Keratinocyte (primary cell): Measurements from ENCODE around the gene PGC. TPM values are rescaled to one million over a fixed set of nuclear protein-coding genes. Genes with fewer than 3 reads are reported as not detected.

Experiments used
- DNase-seq: peaks from one replicate; pipeline ENCODE4 v3.0.0-alpha.2; 2011; ENCODE audit warnings: low read depth, missing footprints, low spot score
- FAIRE-seq: peaks from 2 replicates; lab custom pipeline; 2011; peaks lifted over from hg19 to GRCh38; lab: Jason Lieb, UNC
- H2AFZ ChIP-seq: 2 replicates; pipeline ENCODE4 v1.6.0; 2012; ENCODE audit warnings: low read length, control low read depth, inconsistent platforms; ENCODE audit not compliant: control insufficient read depth
- H3K27ac ChIP-seq: 2 replicates; pipeline ENCODE4 v1.5.1; 2011; ENCODE audit warnings: low read length; ENCODE audit not compliant: control insufficient read depth, insufficient read depth
- H3K27me3 ChIP-seq: 3 replicates; pipeline ENCODE4 v1.6.0; 2011; ENCODE audit warnings: low read length; ENCODE audit not compliant: control insufficient read depth, insufficient read depth; ENCODE audit errors: extremely low read depth
- H3K36me3 ChIP-seq, 2 experiments: 2 replicates in 1 of 2; 3 replicates in 1 of 2; pipeline ENCODE4 v1.5.1; 2011; ENCODE audit warnings: low read length in 2 of 2, mild to moderate bottlenecking in 1 of 2; ENCODE audit not compliant: control insufficient read depth in 2 of 2, insufficient read depth in 2 of 2; ENCODE audit errors: extremely low read depth in 1 of 2
- H3K4me1 ChIP-seq: 3 replicates; pipeline ENCODE4 v1.5.1; 2011; ENCODE audit warnings: low read length; ENCODE audit not compliant: control insufficient read depth, insufficient read depth; ENCODE audit errors: extremely low read depth
- H3K4me2 ChIP-seq: 3 replicates; pipeline ENCODE4 v1.6.0; 2011; ENCODE audit warnings: low read depth, low read length; ENCODE audit not compliant: control insufficient read depth, insufficient read depth; ENCODE audit errors: extremely low read depth
- H3K4me3 ChIP-seq, 3 experiments: fragments of 200-600 bp in 1 of 3; sonication (generic) in 1 of 3; 2 replicates in 2 of 3; 3 replicates in 1 of 3; pipeline ENCODE4 v1.5.1; 2011 to 2016; ENCODE audit warnings: low read length in 3 of 3, mild to moderate bottlenecking in 3 of 3, control low read depth in 2 of 3, inconsistent platforms in 1 of 3, low read depth in 1 of 3, mixed read lengths in 1 of 3, mixed run types in 1 of 3, moderate library complexity in 1 of 3; ENCODE audit not compliant: control insufficient read depth in 2 of 3, insufficient read depth in 2 of 3; ENCODE audit errors: extremely low read depth in 1 of 3
- H3K79me2 ChIP-seq: 2 replicates; pipeline ENCODE4 v1.6.0; 2012; ENCODE audit warnings: low read length; ENCODE audit not compliant: control insufficient read depth, insufficient read depth
- H3K9ac ChIP-seq: 3 replicates; pipeline ENCODE4 v1.6.0; 2011; ENCODE audit warnings: low read length; ENCODE audit not compliant: control insufficient read depth, insufficient read depth; ENCODE audit errors: extremely low read depth
- H3K9me1 ChIP-seq: 3 replicates; pipeline ENCODE4 v1.6.0; 2011; ENCODE audit warnings: low read length; ENCODE audit not compliant: control insufficient read depth, insufficient read depth; ENCODE audit errors: extremely low read depth
- H3K9me3 ChIP-seq: 2 replicates; pipeline ENCODE4 v1.5.1; 2012; ENCODE audit warnings: low read depth, low read length; ENCODE audit not compliant: control insufficient read depth
- H4K20me1 ChIP-seq: 3 replicates; pipeline ENCODE4 v1.6.0; 2011; ENCODE audit warnings: low read length; ENCODE audit not compliant: control insufficient read depth, insufficient read depth; ENCODE audit errors: extremely low read depth
- CTCF ChIP-seq, 3 experiments: IDR thresholded peaks in 1 of 3; conservative IDR thresholded peaks in 1 of 3; optimal IDR thresholded peaks in 1 of 3; 2 replicates in 2 of 3; 3 replicates in 1 of 3; pipeline versions ENCODE3 to v1.5.1; 2011; ENCODE audit warnings: low read length in 3 of 3, mild to moderate bottlenecking in 3 of 3, moderate library complexity in 2 of 3, control low read depth in 1 of 3, inconsistent platforms in 1 of 3; ENCODE audit not compliant: insufficient read depth in 2 of 3; ENCODE audit errors: extremely low read depth in 1 of 3
- EZH2 ChIP-seq: IDR thresholded peaks from one replicate; pipeline ENCODE4 v1.6.1; 2012; ENCODE audit warnings: inconsistent platforms, mild to moderate bottlenecking, low read length, moderate library complexity
- dilution Hi-C: fragments of 300-500 bp; cut with MboI; formaldehyde crosslinking; loops from one replicate; pipeline ENCODE4 v1.7.0; 2020; ENCODE audit warnings: low sequenced_read_pairs; ENCODE audit not compliant: extremely low pct_ligation_motif_present
- polyA plus RNA-seq, 5 experiments: library from polyadenylated mRNA; depleted of rRNA in 3 of 5; stranded (reverse) in 3 of 5; stranded (forward) in 1 of 5; unstranded in 1 of 5; fragments of >200 nt; gene quantifications; 1 replicate in 1 of 5; 2 replicates in 3 of 5; 3 replicates in 1 of 5; pipeline versions ENCODE4 v1.2.1 to v1.2.3, GENCODE V29; 2011 to 2012; ENCODE audit warnings: missing spikeins in 2 of 5, low read depth in 1 of 5, low replicate concordance in 1 of 5

Gene PGC
- polyA plus RNA-seq, 1 donor (not counting 4 experiments of a cell fraction or from before 2014, with no cell fraction given) = not detected

DNA sequence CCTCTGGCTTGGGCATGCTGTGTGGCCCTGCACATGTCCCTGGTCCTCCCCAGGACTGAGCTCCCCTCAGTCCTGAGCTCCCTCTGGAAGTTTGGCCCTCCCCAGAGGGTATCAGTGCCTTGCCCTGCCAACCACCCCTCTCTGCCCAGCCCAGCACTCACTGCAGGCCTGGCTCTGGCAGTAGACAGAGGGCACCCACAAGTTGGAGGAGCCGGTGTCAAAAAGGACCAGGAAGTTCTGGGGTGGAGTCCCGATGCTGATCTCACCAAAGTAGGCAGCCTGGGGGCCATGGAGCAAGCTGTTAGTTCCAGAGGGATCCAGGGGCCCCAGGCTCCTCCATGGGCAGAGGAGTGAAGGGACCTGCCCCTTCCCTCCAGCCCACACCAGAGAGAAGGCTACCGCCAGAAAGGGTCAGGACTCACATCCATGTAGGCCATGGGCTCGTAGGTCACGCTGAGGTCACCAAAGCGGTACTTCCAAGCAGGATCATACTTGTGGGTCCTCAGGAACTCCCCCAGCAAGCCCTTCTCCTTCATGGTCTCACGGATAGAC, 2.9 kb downstream of the PGC start:
- no peak for TF ChIP-seq EZH2
- no peak for TF ChIP-seq CTCF (optimal IDR thresholded peaks at IDR 0.05 in 1 of 3, IDR thresholded peaks at IDR 0.05 in 1 of 3, conservative IDR thresholded peaks at IDR 0.05 in 1 of 3; ENCODE audit: extremely low read depth in 1 of 3, insufficient read depth in 2 of 3, low read length in 3 of 3)
- Histone ChIP-seq H3K27ac (no peak overlapping the region), H3K4me2 (no peak overlapping the region), H3K36me3 (no peaks in the 10 kb centered on the region), H3K79me2 (no peaks in the 10 kb centered on the region), H3K9me3 (no peaks in the 10 kb centered on the region), H2AFZ (no peak overlapping the region), H3K4me1 (peaks cover 7% of the 10 kb centered on the region), H3K9ac (no peak overlapping the region), H3K9me1 (no peaks in the 10 kb centered on the region), H4K20me1 (no peaks in the 10 kb centered on the region), H3K27me3 (no peaks in the 10 kb centered on the region), H3K4me3 (no peak overlapping the region)
- dilution Hi-C loops = no loop called here
- DNase-seq = no peak
- no peak for FAIRE-seq

DNA sequence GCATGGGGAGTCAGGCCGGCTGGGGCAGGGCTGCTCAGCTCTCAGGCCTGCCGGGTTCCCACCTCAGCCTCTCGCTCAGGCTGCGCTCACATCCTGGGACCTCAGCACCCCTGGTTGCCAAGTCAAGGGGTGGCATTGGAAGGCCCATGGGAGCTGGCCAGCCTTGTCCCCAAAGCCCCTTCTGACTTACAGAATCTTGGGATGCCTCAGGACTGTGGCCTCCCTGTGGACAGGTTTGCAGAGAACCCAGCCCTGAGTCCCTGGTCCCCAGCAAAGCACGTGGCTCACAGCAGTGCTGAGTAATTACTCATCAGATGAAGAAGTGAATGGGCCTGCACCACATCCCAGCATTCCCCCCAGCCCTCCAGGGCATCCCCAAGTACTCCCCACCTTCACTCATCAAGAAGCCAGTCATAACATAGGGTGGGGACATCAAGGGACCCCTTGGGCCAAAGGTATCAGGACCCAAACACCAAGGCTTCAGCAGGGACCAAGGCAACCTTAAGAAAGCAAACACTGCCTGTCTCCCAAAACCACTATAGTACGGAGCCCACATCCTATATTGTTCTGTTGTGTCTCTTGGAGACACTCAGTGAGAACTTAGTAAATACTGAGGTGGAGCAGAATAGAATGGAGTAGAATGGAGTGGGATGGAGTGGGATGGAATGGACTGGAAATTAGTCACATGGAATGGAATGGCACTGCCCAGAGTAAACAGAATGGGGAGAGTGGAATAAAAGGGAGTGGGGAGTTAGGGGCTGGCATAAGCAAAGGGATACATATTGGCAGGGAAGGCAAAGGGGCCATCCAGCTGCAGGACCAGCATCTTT, 3.6 kb downstream of the PGC start:
- FAIRE-seq = no peak
- H3K4me1 ChIP-seq = peaks cover 7% of the 10 kb centered on the region

More for the DNA sequence above, 3.6 kb downstream of the PGC start:
- Histone ChIP-seq H3K9me3 (no peaks in the 10 kb centered on the region), H3K4me2 (no peak overlapping the region), H2AFZ (no peak overlapping the region), H3K36me3 (no peaks in the 10 kb centered on the region), H3K9me1 (no peaks in the 10 kb centered on the region), H3K27me3 (no peaks in the 10 kb centered on the region), H3K4me3 (no peak overlapping the region), H3K79me2 (no peaks in the 10 kb centered on the region), H3K27ac (no peak overlapping the region), H4K20me1 (no peaks in the 10 kb centered on the region), H3K9ac (no peak overlapping the region)
- no peak for TF ChIP-seq EZH2
- TF ChIP-seq CTCF (optimal IDR thresholded peaks at IDR 0.05 in 1 of 3, IDR thresholded peaks at IDR 0.05 in 1 of 3, conservative IDR thresholded peaks at IDR 0.05 in 1 of 3; ENCODE audit: extremely low read depth in 1 of 3, insufficient read depth in 2 of 3, low read length in 3 of 3) = no peak
- dilution Hi-C loops = no loop called here
- no peak for DNase-seq
